ENCODE measurements around the gene NR1H4.
"Not testable (repeated sequence)": the region's sequence is repeated elsewhere in the genome, so short reads cannot be mapped to it uniquely, and the experiment has no call there.

Gene NR1H4

DNA sequence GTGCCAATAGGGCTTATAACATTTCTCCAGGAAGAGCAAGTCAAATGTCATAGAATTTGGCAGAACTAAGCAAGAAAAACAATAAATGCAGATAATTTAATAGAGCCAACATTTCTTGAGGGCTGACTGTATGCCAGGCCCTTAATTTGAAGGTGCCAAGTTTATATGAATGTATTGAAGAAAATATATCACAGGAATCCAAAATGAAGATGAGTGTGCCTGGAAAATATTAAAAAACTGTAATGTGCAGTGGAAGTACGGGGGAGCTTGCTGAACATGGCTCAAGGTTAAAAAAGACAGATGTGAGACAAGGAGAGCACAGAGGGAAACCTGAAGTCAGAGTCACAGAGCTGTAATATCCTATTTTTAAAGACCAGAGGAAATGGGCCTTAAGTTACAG is 16.4 kb downstream of the NR1H4 start:
- H3K27ac Mint-ChIP-seq: no peak overlapping the region
- no peak overlapping the region for H3K4me3 Mint-ChIP-seq
- ATAC-seq (no peak), DNase-seq (no peak)
- no peaks in the 10 kb centered on the region for H3K9me3 Mint-ChIP-seq
- H3K27me3 Mint-ChIP-seq: no peaks in the 10 kb centered on the region
- no peaks in the 10 kb centered on the region for H3K4me1 Mint-ChIP-seq

DNA sequence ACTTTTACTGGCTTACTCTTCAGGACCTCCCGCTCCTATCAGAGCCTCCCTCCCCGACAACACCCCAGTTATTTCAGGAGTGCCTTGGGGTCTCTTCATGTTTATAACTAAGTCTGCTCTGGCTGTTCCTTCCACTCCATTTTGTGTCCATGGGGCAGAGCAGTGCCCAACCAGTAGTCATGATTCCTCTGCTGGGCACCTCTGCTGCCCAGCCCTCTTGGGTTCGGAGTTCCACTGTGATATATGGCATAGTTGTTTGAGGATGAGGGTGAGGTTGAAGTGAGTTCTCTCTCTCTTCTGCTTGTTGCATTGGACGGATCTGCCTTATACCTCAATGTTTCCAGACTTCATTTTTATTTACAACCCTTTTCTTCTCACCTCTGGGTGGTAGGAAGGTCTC is 17.4 kb downstream of the NR1H4 start:
- Mint-ChIP-seq H3K27me3 (no peaks in the 10 kb centered on the region), H3K4me1 (no peaks in the 10 kb centered on the region), H3K4me3 (no peak overlapping the region), H3K9me3 (no peaks in the 10 kb centered on the region), H3K27ac (no peak overlapping the region)
- no peak for ATAC-seq
- DNase-seq: no peak

DNA sequence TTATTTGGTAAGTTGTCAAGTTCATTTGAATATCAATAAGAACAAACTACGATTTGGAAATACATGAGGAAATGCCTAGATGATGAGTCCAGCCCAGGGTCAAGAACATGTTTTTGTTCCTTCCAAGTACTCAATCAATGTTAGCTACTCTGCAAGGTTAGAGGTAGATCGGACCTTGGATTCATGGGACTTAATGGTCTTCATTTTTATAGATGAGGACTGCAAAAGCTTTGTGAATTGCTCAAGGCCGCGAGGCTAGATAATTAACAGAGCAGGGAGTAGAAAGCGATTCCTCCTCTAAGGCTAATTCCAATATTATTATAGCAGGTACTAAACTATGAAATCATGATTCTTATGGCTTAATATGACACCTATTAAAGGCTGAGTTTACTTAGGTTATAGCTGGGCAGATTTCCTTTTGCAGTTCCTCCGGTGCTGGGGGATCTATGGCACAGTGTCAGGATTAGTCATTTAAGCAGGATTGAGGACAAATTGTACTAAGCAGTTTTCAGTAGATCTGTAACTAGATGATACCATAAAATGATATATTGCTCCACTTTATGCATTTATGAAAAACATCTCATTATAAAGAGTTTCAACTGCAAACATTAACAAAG is 19.8 kb downstream of the NR1H4 start:
- peaks cover 9% of the 10 kb centered on the region for H3K27me3 Mint-ChIP-seq
- DNase-seq (no peak), ATAC-seq (no peak)
- no peak overlapping the region for H3K4me3 Mint-ChIP-seq
- H3K4me1 Mint-ChIP-seq: no peaks in the 10 kb centered on the region
- no peaks in the 10 kb centered on the region for H3K9me3 Mint-ChIP-seq
- H3K27ac Mint-ChIP-seq: no peak overlapping the region

DNA sequence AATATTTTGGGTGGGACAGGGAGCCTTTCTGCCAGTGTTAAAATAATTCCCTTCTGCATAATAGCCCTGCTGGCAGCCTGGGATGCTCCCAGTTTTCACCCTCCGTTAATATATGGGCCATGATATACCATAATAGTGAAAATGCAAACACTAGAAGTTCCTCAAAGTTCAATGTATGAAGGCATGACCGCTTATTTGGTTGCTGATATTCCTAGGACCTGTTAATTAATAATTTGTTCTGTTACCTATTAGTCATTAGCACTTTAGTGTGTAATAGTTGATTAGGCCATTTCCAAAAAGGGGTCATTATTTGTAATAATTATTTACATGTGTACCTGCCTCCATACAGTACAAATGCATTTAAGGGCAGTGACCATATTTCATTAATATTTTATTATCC is 20.4 kb downstream of the NR1H4 start:
- no peak overlapping the region for H3K27ac Mint-ChIP-seq

DNA sequence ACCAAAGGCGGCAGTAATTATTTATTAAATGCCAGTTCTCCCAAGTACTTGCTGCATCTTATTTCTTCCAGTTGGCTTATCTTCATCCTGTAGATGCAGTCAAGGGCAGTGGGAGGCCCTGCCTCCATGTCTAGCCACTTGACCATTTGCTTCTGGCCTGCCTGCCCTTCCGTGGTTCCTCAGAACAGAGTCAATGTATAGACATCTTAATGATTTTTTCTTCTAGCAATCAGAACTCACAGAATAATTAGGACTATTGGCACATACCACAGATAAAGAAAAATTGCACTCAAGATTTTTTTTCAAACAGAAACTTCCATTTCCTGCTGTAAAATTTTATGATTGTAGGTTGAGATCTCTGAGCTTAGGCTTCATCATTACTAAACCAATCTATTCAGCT is 20.9 kb downstream of the NR1H4 start:
- ATAC-seq: no peak
- Mint-ChIP-seq H3K4me1 (no peaks in the 10 kb centered on the region), H3K27me3 (peaks cover 9% of the 10 kb centered on the region), H3K9me3 (no peaks in the 10 kb centered on the region), H3K4me3 (no peak overlapping the region), H3K27ac (no peak overlapping the region)
- DNase-seq: no peak

More for the DNA sequence above, 20.4 kb downstream of the NR1H4 start:
- Mint-ChIP-seq H3K4me3 (no peak overlapping the region), H3K27me3 (peaks cover 9% of the 10 kb centered on the region), H3K9me3 (no peaks in the 10 kb centered on the region), H3K4me1 (no peaks in the 10 kb centered on the region)
- ATAC-seq (no peak), DNase-seq (no peak)

DNA sequence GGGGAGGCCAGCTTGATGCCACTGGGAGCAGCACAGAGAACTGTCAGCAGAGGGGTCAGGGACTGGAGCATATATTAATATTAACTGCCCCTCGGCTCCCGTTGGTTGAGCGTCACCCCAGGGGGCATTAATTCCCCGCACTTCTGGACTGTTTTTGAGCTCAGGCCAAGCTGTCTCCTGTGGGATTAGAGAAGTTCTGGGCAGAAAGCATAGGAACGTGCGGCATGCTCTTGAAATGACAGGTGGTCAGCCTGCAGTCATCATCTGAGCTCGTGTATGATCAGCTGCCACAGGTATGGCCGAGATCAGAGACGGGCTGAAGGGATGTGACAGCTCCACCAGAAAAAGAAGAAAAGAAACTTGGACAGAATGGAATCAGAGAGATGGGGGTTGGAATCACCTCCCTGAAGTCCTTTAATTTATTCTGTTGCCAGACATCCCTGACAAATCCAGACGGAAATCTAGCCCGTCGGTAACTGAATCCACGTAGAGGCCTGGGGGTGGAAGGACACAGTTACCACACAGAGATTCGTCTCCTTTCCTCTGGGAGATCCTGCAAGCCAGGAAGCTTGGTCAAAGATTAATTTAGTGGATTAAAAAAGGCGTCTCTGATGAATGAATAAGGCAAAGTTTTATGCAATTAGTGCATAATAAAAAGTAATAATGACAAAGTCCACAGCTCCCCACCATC is 23.6 kb downstream of the NR1H4 start:
- Mint-ChIP-seq H3K4me1 (no peaks in the 10 kb centered on the region), H3K27ac (no peak overlapping the region), H3K27me3 (peaks cover 9% of the 10 kb centered on the region), H3K4me3 (no peak overlapping the region), H3K9me3 (peaks cover 0 to 2% of the 10 kb centered on the region in 2 donors)
- ATAC-seq (no peak), DNase-seq (no peak)

DNA sequence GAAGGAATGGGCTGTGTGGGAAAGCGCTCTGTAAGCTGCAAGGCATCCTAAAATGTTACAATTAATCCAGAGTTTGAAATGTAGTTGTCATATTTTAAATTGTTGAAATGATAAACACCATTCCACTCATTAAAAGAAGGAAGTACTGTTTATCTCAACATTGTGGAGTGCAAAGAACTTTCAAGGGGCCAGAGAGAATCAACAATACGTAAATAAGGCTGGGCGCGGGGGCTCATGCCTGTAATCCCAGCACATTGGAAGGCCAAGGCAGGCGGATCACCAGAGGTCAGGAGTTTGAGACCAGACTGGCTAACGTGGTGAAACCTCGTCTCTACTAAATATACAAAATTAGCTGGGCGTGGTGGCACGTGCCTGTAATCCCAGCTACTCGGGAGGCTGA is 24.5 kb downstream of the NR1H4 start:
- Mint-ChIP-seq H3K27ac (no peak overlapping the region), H3K4me1 (no peaks in the 10 kb centered on the region), H3K9me3 (peaks cover 0 to 7% of the 10 kb centered on the region in 2 donors), H3K27me3 (peaks cover 9% of the 10 kb centered on the region), H3K4me3 (no peak overlapping the region)
- DNase-seq (no peak), ATAC-seq (no peak)

DNA sequence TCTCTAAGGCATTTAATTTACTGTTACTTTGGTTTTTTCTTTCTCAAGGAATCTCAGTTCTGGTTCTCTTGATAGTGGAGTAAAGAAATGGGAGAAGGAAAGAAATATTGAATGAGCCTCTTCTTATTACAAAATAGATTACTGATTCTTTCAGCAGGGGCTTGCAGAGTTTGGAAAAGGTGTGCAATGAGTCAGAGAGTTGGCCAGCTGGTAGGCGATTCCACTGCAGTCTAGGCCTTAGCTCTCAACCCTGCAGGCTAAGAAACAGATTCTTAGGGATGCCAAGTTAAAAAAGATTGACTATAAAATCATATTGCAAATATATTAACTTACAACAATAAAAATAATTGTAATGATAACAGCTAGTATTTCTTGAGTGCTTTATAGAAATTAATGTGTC is 25.8 kb downstream of the NR1H4 start:
- Mint-ChIP-seq H3K27me3 (peaks cover 9% of the 10 kb centered on the region), H3K9me3 (peaks cover 0 to 7% of the 10 kb centered on the region in 2 donors), H3K4me1 (no peaks in the 10 kb centered on the region), H3K27ac (no peak overlapping the region), H3K4me3 (no peak overlapping the region)
- no peak for DNase-seq
- ATAC-seq: no peak

DNA sequence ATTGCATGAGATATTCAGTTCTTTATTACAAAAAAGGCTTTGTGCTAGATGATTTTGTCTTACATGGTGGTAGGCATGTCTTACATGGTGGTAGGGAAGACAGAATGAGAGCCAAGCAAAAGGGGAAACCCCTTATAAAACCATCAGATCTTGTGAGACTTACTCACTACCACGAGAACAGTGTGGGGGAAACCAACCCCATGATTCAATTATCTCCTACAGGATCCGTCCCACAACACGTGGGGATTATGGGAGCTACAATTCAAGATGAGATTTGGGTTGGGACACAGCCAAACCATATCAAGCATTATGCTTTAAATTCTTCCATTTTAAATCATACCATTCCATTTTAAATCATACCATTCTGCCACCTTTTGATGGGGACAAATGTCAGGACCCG is 29.1 kb downstream of the NR1H4 start:
- H3K9me3 Mint-ChIP-seq, H3K27me3 Mint-ChIP-seq, H3K4me3 Mint-ChIP-seq, H3K4me1 Mint-ChIP-seq, H3K27ac Mint-ChIP-seq, ATAC-seq, DNase-seq: not testable (repeated sequence)

DNA sequence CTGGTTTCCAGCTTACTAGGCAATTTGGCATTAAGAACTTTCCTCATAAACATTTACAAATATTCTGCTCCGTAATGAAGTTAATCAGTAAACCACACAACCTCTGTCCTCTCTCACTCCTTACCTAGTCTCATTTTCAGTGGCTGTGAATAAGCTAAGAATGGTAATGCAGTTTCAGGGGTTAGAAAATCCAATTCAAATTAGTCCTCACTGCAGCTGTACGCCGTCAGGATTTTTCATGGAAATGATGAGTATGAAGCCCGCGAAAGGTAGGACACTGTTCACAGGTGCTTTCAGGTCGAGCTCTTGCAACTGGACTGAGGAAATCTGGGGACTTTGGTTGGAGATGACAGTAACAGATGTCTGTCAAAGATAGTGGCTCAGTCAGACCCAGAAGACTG is 29.6 kb downstream of the NR1H4 start:
- ATAC-seq: no peak
- Mint-ChIP-seq H3K27me3 (peaks cover 6% of the 10 kb centered on the region), H3K4me3 (no peak overlapping the region), H3K27ac (no peak overlapping the region), H3K9me3 (peaks cover 0 to 7% of the 10 kb centered on the region in 2 donors), H3K4me1 (no peaks in the 10 kb centered on the region)
- no peak for DNase-seq

DNA sequence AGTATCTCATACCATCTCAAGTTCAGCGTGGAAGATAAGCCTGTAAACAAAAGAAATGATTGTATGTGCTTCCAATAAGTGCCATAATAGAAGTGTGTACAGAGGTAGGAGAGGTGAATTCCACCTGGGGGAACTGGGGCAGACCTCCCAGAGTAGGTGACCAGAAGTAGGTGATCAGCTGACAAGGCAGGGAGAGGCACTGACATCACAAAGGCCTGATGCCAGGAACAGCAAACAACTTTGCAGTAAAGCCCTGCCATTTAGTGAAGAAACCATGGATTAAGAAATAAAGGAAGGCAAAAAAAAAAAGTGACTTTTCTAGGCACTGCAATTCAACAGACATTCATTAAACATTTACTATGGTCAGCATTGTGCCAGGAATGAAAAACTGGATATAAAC is 31.1 kb downstream of the NR1H4 start:
- Mint-ChIP-seq H3K27ac (no peak overlapping the region), H3K4me3 (no peak overlapping the region), H3K27me3 (peaks cover 8% of the 10 kb centered on the region), H3K9me3 (peaks cover 0 to 7% of the 10 kb centered on the region in 2 donors), H3K4me1 (no peaks in the 10 kb centered on the region)
- no peak for ATAC-seq
- no peak for DNase-seq

DNA sequence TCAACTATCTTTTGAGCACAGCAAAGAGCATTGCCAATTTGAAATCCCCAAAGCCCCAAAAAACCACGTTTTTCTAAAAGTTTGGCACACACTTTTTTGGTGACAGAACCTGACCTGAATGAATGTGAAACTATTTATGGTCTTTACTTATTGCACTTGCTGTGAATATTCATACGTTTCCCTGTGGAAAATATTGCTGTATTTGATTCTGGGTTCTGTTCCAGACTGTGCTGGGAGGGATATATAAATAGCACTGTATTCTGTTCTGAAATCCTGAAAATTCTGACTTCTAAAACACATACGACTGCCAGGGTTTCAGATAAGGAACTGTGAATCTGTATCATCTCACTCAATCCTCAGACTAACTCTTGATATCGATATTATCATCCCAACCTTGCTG is 35.1 kb downstream of the NR1H4 start:
- H3K4me1 Mint-ChIP-seq: no peaks in the 10 kb centered on the region
- no peak overlapping the region for H3K4me3 Mint-ChIP-seq
- no peak overlapping the region for H3K27ac Mint-ChIP-seq
- no peak for DNase-seq
- H3K9me3 Mint-ChIP-seq: no peaks in the 10 kb centered on the region
- no peak for ATAC-seq
- peaks cover 8% of the 10 kb centered on the region for H3K27me3 Mint-ChIP-seq

DNA sequence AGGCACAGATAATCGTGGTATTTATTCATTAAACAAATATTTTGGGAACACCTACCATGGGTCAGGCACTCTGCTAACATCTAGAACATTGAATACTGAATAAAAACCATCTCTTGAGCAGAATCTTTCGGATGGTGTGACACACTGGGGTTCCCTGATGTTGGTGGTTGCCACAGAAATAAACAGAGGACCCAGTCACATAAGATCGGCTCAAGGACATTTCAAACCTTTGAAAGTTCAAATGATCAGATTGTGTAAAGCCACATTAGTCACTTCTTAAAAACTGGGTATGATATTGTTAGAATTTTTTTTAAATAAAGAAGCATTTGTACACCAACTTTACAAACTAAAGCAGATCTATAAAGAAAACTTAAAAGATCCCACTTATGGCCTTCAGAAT is 39.0 kb downstream of the NR1H4 start:
- no peak overlapping the region for H3K4me3 Mint-ChIP-seq
- peaks cover 0 to 5% of the 10 kb centered on the region in 2 donors for H3K9me3 Mint-ChIP-seq
- ATAC-seq: no peak
- peaks cover 7% of the 10 kb centered on the region for H3K27me3 Mint-ChIP-seq
- H3K27ac Mint-ChIP-seq: no peak overlapping the region
- no peaks in the 10 kb centered on the region for H3K4me1 Mint-ChIP-seq
- DNase-seq: no peak

DNA sequence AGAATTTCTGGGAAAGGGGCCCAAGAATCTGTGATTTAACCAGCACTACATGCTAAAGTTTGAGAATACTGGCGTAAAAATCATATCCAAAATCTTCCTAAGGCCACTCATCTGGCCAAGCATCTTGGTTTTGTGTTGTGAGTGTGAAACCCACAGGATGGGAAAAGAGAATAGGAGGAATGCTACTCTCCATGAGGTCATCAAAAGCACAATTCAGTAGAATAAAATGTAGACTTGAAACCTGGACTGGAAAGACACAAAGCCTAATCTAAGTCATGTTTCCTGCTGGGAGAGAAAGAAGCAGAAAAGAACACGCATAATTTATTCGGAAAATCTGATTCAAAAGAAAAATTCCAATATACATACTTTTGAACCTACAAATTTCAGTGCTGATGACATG is 42.3 kb downstream of the NR1H4 start:
- Mint-ChIP-seq H3K27ac (no peak overlapping the region), H3K4me3 (no peak overlapping the region), H3K4me1 (no peaks in the 10 kb centered on the region), H3K27me3 (no peaks in the 10 kb centered on the region), H3K9me3 (peaks cover 0 to 10% of the 10 kb centered on the region in 2 donors)
- no peak for DNase-seq
- no peak for ATAC-seq

DNA sequence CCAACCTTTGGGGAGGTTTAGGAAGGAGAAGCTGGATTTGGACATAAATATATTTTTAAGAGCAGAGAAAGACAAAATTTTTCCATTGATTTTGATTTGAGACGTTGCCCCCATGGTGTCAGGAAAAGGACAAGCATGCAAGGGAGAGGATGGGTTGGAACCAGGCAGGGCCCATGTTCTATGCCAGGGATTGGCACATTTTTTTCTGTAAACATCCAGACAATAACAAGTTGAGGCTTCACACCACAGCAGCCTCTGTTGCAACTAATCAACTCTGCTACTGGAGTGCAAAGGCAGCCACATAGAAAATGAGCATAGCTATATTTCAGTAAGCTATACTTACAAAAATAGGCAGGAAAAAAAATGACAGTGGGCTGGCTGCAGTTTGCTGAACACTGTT is 44.7 kb downstream of the NR1H4 start:
- Mint-ChIP-seq H3K4me1 (no peaks in the 10 kb centered on the region), H3K4me3 (no peak overlapping the region), H3K27me3 (peaks cover 13% of the 10 kb centered on the region), H3K27ac (no peak overlapping the region), H3K9me3 (peaks cover 0 to 10% of the 10 kb centered on the region in 2 donors)
- ATAC-seq (no peak), DNase-seq (no peak)

DNA sequence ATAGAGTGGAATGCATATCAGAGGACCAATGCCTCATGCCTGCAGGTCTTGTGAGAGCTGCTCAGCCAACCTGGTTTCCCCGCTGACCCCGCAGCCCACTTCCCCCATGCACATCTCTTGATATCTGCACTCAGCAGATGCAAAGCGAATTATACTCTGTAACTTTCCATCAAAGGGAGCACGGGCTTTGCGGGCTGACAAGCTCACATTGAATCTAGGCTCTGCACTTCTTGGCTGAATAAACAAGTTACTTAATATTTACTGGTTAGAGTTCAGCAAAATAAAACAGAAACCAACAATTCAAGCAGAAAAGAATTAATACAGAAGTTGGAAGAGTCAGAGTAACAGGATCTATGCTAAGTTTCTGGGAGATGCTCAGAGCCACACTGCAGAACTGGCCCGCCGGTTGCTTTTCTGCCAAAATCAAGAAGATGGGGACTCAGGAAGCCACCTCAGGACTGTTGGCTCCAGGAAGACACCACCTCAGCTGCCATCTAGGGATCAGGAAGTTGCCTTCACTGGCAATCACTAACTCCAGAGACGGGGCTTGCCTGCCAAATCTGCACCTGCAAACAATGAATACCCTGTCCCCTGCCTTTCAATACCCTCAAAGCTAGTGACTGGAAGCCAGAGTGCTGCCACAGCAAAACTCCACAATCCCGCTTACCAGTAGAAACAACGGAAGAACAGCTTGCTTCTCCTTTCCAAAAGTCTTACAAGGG is 46.5 kb downstream of the NR1H4 start:
- Mint-ChIP-seq H3K27me3 (peaks cover 22% of the 10 kb centered on the region), H3K4me1 (no peaks in the 10 kb centered on the region), H3K27ac (no peak overlapping the region), H3K9me3 (peaks cover 0 to 10% of the 10 kb centered on the region in 2 donors), H3K4me3 (no peak overlapping the region)
- DNase-seq: no peak
- no peak for ATAC-seq
